ENCODE measurements around the gene CREB5.
"Not testable (repeated sequence)": the region's sequence is repeated elsewhere in the genome, so short reads cannot be mapped to it uniquely, and the experiment has no call there.

Gene CREB5

GRCh38 chr7:28411876-28412662, at the start of gene CREB5:
Gene CREB5 (plus strand): TSS chr7:28412518. CDS start chr7:28412915, 397 bp downstream.
- in situ Hi-C loops (cut with MboI; ENCODE audit: low sequenced_read_pairs) = no loop called here

- in situ Hi-C loops (cut with MboI; ENCODE audit: low sequenced_read_pairs) = no loop called here
These were observed 49.5 kb upstream of the CREB5 start for GRCh38 chr7:28362812-28363211.

GRCh38 chr7:28364082-28364481, 48.2 kb upstream of the CREB5 start:
- in situ Hi-C loops (cut with MboI; ENCODE audit: low sequenced_read_pairs) = no loop called here

GRCh38 chr7:28369523-28369922, 42.8 kb upstream of the CREB5 start:
- in situ Hi-C loops (cut with MboI; ENCODE audit: low sequenced_read_pairs) = no loop called here

GRCh38 chr7:28371846-28372245, 40.5 kb upstream of the CREB5 start:
- in situ Hi-C loops (cut with MboI; ENCODE audit: low sequenced_read_pairs) = no loop called here

GRCh38 chr7:28373990-28374389, 38.3 kb upstream of the CREB5 start:
- in situ Hi-C loops (cut with MboI; ENCODE audit: low sequenced_read_pairs) = no loop called here

GRCh38 chr7:28375729-28376128, 36.6 kb upstream of the CREB5 start:
- in situ Hi-C loops (cut with MboI; ENCODE audit: low sequenced_read_pairs) = no loop called here

- in situ Hi-C loops (cut with MboI; ENCODE audit: low sequenced_read_pairs) = no loop called here
These were observed 35.7 kb upstream of the CREB5 start for GRCh38 chr7:28376634-28377033.

GRCh38 chr7:28378574-28379149, 33.7 kb upstream of the CREB5 start:
- in situ Hi-C loops (cut with MboI; ENCODE audit: low sequenced_read_pairs) = no loop called here

GRCh38 chr7:28381466-28381865, 30.9 kb upstream of the CREB5 start:
- in situ Hi-C loops (cut with MboI; ENCODE audit: low sequenced_read_pairs) = no loop called here

GRCh38 chr7:28382144-28382543, 30.2 kb upstream of the CREB5 start:
- in situ Hi-C loops (cut with MboI; ENCODE audit: low sequenced_read_pairs) = no loop called here

- in situ Hi-C loops (cut with MboI; ENCODE audit: low sequenced_read_pairs) = no loop called here
These were observed 28.3 kb upstream of the CREB5 start for GRCh38 chr7:28383975-28384374.

GRCh38 chr7:28389504-28390395, 22.6 kb upstream of the CREB5 start:
- in situ Hi-C loops (cut with MboI; ENCODE audit: low sequenced_read_pairs) = no loop called here

GRCh38 chr7:28390426-28390825, 21.9 kb upstream of the CREB5 start:
- in situ Hi-C loops (cut with MboI; ENCODE audit: low sequenced_read_pairs) = no loop called here

GRCh38 chr7:28392289-28392688, 20.0 kb upstream of the CREB5 start:
- in situ Hi-C loops (cut with MboI; ENCODE audit: low sequenced_read_pairs) = no loop called here

GRCh38 chr7:28395404-28395803, 16.9 kb upstream of the CREB5 start:
- in situ Hi-C loops (cut with MboI; ENCODE audit: low sequenced_read_pairs) = no loop called here

GRCh38 chr7:28395831-28396230, 16.5 kb upstream of the CREB5 start:
- in situ Hi-C loops (cut with MboI; ENCODE audit: low sequenced_read_pairs) = no loop called here

- in situ Hi-C loops (cut with MboI; ENCODE audit: low sequenced_read_pairs) = no loop called here
These were observed 15.2 kb upstream of the CREB5 start for GRCh38 chr7:28397141-28397540.

- in situ Hi-C loops (cut with MboI; ENCODE audit: low sequenced_read_pairs) = no loop called here
These were observed 11.4 kb upstream of the CREB5 start for GRCh38 chr7:28400838-28401360.

GRCh38 chr7:28401567-28401966, 10.8 kb upstream of the CREB5 start:
- in situ Hi-C loops (cut with MboI; ENCODE audit: low sequenced_read_pairs) = not testable (repeated sequence)

- in situ Hi-C loops (cut with MboI; ENCODE audit: low sequenced_read_pairs) = no loop called here
These were observed 6.7 kb upstream of the CREB5 start for GRCh38 chr7:28405662-28406061.

Data from hTERT RPE-1 (cell line).